Pulmonary artery endothelial cell (primary cell): Measurements from ENCODE around the gene ASB13. TPM values are rescaled to one million over a fixed set of nuclear protein-coding genes. Genes with fewer than 3 reads are reported as not detected.

Experiments
- DNase-seq: peaks from one replicate; pipeline ENCODE4 v3.0.0-alpha.2; 2011; ENCODE audit warnings: low read depth, low spot score
- total RNA-seq: library from RNA; depleted of rRNA; stranded (reverse); fragments of >200 nt; gene quantifications from 2 replicates; pipeline ENCODE4 v1.2.3, GENCODE V29; 2014

ASB13 gene
- total RNA-seq, 1 donor from 2014 or later: 13.1 TPM

GRCh38 chr10:5670662-5671375 is 4.4 kb upstream of the ASB13 start:
- no peak for DNase-seq

GRCh38 chr10:5669604-5670003 is 3.2 kb upstream of the ASB13 start:
- DNase-seq: no peak

GRCh38 chr10:5668429-5668828 is 2.0 kb upstream of the ASB13 start:
- DNase-seq: no peak

GRCh38 chr10:5666841-5667630 is 641 bp upstream of the ASB13 start:
- DNase-seq: no peak

- no peak for DNase-seq
Measured at GRCh38 chr10:5665373-5666007, 905 bp downstream of the ASB13 start.

GRCh38 chr10:5663692-5664427 is 2.5 kb downstream of the ASB13 start:
- DNase-seq: no peak

GRCh38 chr10:5662708-5663579 is 3.5 kb downstream of the ASB13 start:
- DNase-seq: no peak

- DNase-seq: no peak
Measured at GRCh38 chr10:5661043-5661442, 5.4 kb downstream of the ASB13 start.

GRCh38 chr10:5659702-5660528 is 6.5 kb downstream of the ASB13 start:
- no peak for DNase-seq

- DNase-seq: no peak
Measured at GRCh38 chr10:5658871-5659618, 7.3 kb downstream of the ASB13 start.

GRCh38 chr10:5656737-5657579 is 9.4 kb downstream of the ASB13 start:
- DNase-seq: no peak

- DNase-seq: no peak
Measured at GRCh38 chr10:5655121-5655520, 11.3 kb downstream of the ASB13 start.

- no peak for DNase-seq
Measured at GRCh38 chr10:5654218-5654755, 12.1 kb downstream of the ASB13 start.

- no peak for DNase-seq
Measured at GRCh38 chr10:5652746-5653145, 13.6 kb downstream of the ASB13 start.

GRCh38 chr10:5651388-5651764 is 15.0 kb downstream of the ASB13 start:
- no peak for DNase-seq

GRCh38 chr10:5650664-5651387 is 15.6 kb downstream of the ASB13 start:
- no peak for DNase-seq

- no peak for DNase-seq
Measured at GRCh38 chr10:5649746-5650145, 16.6 kb downstream of the ASB13 start.
